ENCODE results near the gene DGCR2. TPM values are rescaled to one million over a fixed set of nuclear protein-coding genes. Genes with fewer than 3 reads are reported as not detected.

Gene DGCR2
- total RNA-seq, 2 donors from 2014 or later = 43.8 to 89.3 TPM

DNA sequence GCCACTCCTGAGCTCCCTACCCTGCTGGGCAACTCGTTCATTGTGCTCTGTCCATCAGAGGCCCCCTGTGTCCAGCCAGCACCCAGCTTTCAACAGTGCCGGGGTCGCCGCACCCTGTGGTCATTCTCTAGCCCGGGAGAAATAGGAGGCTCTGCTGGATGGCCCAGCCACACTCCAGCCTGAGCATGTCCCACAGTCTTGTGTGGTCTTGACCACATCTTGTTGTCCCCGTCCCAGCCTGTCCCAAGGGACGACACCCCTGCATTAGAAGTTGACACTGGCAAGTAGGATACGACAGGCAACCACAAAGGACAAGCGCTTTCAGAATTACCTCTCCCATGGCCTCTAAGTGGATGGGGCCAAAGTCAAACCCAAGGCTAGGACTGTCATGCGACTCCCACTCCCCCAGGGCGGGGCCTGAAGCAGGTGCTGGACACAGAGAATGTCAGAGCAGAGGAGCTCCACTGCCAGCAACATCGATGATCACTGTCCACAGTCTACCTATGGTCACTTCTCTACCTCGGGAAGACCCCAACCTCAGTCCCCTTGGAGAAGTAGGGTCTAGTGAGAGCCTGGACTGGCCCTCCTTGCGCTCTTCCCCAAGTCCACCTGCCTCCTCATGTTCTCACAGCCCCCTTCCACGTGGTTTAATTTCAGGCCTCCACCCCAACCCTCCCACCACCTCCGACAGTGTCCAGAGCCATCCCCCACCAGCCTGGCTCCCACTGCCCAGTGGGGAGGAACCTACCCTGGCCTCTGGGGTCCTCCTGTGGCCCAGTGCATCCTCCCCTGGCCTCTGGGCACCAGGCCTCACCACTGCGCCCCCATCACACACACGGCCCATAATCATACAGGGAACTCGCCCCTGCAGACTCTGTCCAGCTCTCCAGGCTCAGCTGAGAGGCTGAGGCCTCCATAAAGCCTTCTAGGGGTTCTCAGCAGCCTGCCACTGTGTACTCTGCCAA lies 4.4 kb upstream of the DGCR2 start:
- DNase-seq = no peak
- Histone ChIP-seq H3K4me3 (no peak overlapping the region), H3K27me3 (no peaks in the 10 kb centered on the region), H3K36me3 (replicated peaks in 1 of 2; ENCODE audit: insufficient read depth in 1 of 2, low read depth in 2 of 2) (no peaks in the 10 kb centered on the region), H3K27ac (no peak overlapping the region), H3K9me3 (no peaks in the 10 kb centered on the region), H3K4me1 (peaks cover 18% of the 10 kb centered on the region)
- WGBS, 2 donors = 87 to 92% methylated on average over 10 to 15 of the region's 19 CpGs
- intact Hi-C loops (cut with DNase I) = loop anchor here (5.0 kb wide), 1 partner anchor 51 kb away; the partner anchor contains the start of gene SLC25A1
- no peak for TF ChIP-seq POLR2A (IDR thresholded peaks at IDR 0.05)
- TF ChIP-seq, protein P1, sequence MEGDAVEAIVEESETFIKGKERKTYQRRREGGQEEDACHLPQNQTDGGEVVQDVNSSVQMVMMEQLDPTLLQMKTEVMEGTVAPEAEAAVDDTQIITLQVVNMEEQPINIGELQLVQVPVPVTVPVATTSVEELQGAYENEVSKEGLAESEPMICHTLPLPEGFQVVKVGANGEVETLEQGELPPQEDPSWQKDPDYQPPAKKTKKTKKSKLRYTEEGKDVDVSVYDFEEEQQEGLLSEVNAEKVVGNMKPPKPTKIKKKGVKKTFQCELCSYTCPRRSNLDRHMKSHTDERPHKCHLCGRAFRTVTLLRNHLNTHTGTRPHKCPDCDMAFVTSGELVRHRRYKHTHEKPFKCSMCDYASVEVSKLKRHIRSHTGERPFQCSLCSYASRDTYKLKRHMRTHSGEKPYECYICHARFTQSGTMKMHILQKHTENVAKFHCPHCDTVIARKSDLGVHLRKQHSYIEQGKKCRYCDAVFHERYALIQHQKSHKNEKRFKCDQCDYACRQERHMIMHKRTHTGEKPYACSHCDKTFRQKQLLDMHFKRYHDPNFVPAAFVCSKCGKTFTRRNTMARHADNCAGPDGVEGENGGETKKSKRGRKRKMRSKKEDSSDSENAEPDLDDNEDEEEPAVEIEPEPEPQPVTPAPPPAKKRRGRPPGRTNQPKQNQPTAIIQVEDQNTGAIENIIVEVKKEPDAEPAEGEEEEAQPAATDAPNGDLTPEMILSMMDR (IDR thresholded peaks at IDR 0.05) = no peak
- ATAC-seq = no peak

DNA sequence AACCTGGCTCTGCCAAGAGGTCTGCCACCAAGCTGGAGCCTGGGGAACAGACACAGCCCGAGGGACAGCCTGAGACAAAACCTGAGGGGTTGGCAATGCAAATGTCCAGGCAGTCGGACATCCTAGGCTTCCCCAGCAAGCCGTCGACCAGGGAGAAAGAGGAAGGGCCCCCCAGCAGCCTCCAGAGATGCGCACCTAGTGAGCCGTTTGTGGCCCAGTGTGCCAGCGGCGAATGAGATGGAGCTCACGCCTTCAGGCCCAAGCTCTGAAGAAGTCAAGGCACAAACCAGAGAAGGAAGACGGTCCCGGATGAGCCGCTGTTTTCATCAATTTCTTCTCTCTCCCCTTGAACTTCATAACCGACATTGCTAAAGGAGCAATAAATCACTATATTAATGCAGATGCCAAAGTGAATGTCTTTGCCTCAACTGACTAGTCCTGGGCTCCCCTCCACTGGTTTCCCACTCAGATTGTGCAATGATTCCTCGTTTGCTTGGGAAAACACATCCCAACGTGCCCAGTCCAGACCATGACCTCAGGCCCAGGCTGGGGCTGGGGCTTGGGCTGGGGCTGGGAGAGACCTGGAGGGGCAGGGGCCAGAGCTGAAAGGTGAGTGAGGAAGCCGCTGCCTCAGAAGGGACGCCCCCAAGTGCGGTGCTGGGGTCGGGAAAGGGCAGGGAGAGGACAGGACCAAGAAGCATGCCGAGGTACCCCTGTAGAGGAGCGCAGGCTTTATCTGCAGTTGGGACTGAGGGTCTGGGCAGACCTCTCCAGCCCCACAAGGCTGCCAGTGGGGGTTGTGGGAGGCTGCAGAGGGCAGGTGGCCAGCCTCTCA lies 3.5 kb upstream of the DGCR2 start:
- Histone ChIP-seq H3K27me3 (no peaks in the 10 kb centered on the region), H3K27ac (no peak overlapping the region), H3K36me3 (replicated peaks in 1 of 2; ENCODE audit: insufficient read depth in 1 of 2, low read depth in 2 of 2) (no peaks in the 10 kb centered on the region), H3K9me3 (no peaks in the 10 kb centered on the region), H3K4me1 (peaks cover 22% of the 10 kb centered on the region), H3K4me3 (no peak overlapping the region)
- DNase-seq (no peak), ATAC-seq (no peak)
- intact Hi-C loops (cut with DNase I) = loop anchor here (5.0 kb wide), 1 partner anchor 52 kb away; the partner anchor contains the start of gene SLC25A1
- TF ChIP-seq, protein P1 (IDR thresholded peaks at IDR 0.05) = no peak
- no peak for TF ChIP-seq POLR2A (IDR thresholded peaks at IDR 0.05)
- WGBS, 2 donors = 81% methylated on average over 18 to 21 of the region's 21 CpGs

DNA sequence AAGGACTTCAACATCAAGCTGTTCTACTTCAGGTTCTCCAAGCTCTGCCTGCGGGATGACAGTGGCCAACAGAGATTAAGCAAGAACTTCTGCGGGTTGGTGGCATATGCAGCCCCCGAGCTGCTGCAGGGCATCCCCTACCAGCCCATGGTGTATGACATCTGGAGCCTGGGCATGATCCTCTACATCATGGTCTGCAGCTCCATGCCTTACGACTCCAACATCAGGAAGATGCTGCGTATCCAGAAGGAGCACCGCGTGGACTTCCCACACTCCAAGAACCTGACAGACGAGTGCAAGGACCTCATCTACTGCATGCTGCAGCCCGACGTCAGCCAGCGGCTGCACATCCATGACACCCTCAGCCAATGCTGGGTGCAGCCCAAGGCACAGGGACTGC lies 2.8 kb upstream of the DGCR2 start:
- intact Hi-C loops (cut with DNase I) = loop anchor here (5.0 kb wide), 1 partner anchor 52 kb away; the partner anchor contains the start of gene SLC25A1
- no peaks in the 10 kb centered on the region for H3K9me3 ChIP-seq
- no peak overlapping the region for H3K27ac ChIP-seq
- H3K4me1 ChIP-seq = peaks cover 29% of the 10 kb centered on the region
- TF ChIP-seq, protein P1 (IDR thresholded peaks at IDR 0.05) = no peak
- TF ChIP-seq POLR2A (IDR thresholded peaks at IDR 0.05) = no peak
- WGBS, 2 donors = 97 to 100% methylated on average over 3 to 11 of the region's 11 CpGs
- no peak for ATAC-seq
- no peak overlapping the region for H3K4me3 ChIP-seq
- no peaks in the 10 kb centered on the region for H3K27me3 ChIP-seq
- no peak for DNase-seq
- no peaks in the 10 kb centered on the region for H3K36me3 ChIP-seq (replicated peaks in 1 of 2; ENCODE audit: insufficient read depth in 1 of 2, low read depth in 2 of 2)

DNA sequence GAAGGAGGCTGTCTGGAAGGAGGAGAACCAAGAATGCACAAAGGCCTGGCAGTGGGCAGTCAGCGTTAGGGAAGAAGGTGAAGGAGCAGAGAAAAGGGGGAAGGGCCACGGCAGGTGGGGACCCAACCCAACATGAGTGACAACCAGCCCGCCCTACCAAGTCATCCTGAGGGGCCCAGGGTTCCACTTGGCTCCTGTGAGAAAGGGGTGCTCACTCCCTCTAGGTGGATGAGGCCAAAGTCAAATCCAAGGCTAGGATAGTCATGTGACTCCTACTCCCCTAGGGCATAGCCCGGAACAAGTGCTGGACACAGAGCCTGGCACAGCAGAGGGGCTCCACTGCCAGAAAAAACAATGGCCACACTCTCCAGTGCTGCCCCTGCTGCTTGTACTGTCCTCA lies 2.2 kb upstream of the DGCR2 start:
- TF ChIP-seq POLR2A (IDR thresholded peaks at IDR 0.05) = no peak
- TF ChIP-seq, protein P1 (IDR thresholded peaks at IDR 0.05) = no peak
- ATAC-seq (no peak), DNase-seq (no peak)
- Histone ChIP-seq H3K4me1 (peaks cover 35% of the 10 kb centered on the region), H3K27me3 (no peaks in the 10 kb centered on the region), H3K27ac (no peak overlapping the region), H3K9me3 (no peaks in the 10 kb centered on the region), H3K4me3 (no peak overlapping the region), H3K36me3 (replicated peaks in 1 of 2; ENCODE audit: insufficient read depth in 1 of 2, low read depth in 2 of 2) (no peaks in the 10 kb centered on the region)
- intact Hi-C loops (cut with DNase I) = no loop called here
- 71 to 84% methylated on average over 4 of the region's 4 CpGs for WGBS, 2 donors

Measured in body of pancreas (tissue), 4 donors.